Measurements from ENCODE around the gene PAQR6.

The PAQR6 gene

GRCh38 chr1:156262461-156263287 lies 14.8 kb upstream of the PAQR6 start:
- DNase-seq, result no peak

- no peak for DNase-seq
Observed at GRCh38 chr1:156260896-156261295, 13.0 kb upstream of the PAQR6 start.

GRCh38 chr1:156259805-156260204 lies 11.9 kb upstream of the PAQR6 start:
- peak; percentile 39 for DNase-seq

DNA sequence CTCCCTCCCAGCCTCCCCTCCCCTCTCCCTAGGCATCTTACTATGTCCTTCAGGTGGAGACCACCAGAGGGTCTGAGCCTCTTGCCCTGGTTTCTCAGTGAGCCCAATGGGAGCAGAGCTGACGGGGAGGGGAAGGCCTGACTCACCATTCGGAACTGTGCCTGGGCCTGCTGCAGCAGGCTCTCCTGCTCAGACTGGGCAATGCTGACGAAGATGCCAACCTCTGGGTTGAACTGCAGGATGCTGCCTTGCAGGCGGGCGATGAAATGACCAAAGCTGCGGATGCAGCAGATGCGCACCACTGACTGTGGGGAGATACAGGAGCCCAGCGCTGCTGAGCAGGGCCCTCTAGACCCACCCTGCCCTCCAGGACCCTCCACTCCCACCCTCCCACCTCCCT lies 11.0 kb upstream of the PAQR6 start:
- no peak for DNase-seq

DNA sequence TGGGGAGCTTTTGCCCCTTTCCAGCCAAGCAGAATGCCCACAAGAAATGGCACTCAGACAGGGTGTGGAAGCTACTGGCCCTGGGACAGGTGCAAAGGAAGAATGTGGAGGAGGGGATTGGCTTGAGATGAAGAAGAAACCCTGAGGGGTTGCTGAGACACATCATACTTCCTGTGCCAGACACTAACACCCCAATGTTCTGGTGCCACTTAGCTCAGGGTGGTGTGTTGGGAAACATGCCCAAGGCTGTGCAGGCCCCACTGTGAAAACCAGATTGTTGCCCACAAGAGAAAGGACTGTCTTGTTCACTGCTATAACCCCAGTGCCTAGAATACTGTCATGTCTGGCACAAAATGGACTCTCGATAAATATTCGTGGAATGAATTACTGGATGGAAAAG lies 9.9 kb upstream of the PAQR6 start:
- peak; percentile 46 for DNase-seq

- DNase-seq, result no peak
Observed at GRCh38 chr1:156253634-156254033, 5.8 kb upstream of the PAQR6 start.

DNA sequence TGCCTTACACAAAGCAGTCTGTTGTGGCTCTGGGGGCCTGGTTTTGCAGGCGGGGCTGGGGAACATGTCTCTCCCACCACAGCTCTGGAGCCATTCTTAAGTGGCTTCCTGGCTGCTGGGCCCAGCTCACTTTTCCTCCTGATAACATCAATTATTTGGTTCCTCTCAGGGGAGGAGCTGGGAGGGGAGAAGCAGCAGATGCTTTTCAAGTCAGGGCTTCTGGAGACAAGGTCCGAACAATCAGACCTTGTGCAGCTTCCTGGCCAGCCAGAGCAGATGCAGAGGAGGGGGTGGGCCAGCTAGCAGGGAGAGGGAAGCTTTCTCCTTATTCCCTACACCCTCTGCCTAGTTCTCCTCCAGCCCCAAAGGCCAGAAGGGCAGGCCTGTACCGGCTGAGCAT lies 3.7 kb upstream of the PAQR6 start:
- DNase-seq, result peak; percentile 56

DNA sequence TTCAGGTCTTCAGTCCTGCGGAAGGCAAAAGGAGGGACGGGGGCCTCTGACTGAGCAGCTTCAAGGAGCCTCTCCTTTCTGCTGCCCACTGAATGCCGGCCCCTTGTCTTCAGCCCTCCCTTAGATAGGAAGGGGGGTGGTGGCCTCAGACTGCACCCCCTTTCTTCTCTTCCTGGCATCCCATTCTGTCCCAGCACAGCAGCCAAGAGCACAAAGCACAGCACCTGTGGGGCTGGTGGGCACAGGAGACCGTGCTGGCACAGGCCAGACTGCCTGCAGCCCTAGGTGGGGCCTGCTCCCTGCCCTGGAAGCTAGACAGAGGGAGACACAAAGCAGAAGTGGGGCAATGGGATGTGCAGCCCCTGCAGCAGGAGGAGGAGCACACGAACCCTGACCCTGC lies 1.7 kb upstream of the PAQR6 start:
- DNase-seq, result no peak

- DNase-seq, result no peak
Observed at GRCh38 chr1:156248323-156248683, 447 bp upstream of the PAQR6 start.

DNA sequence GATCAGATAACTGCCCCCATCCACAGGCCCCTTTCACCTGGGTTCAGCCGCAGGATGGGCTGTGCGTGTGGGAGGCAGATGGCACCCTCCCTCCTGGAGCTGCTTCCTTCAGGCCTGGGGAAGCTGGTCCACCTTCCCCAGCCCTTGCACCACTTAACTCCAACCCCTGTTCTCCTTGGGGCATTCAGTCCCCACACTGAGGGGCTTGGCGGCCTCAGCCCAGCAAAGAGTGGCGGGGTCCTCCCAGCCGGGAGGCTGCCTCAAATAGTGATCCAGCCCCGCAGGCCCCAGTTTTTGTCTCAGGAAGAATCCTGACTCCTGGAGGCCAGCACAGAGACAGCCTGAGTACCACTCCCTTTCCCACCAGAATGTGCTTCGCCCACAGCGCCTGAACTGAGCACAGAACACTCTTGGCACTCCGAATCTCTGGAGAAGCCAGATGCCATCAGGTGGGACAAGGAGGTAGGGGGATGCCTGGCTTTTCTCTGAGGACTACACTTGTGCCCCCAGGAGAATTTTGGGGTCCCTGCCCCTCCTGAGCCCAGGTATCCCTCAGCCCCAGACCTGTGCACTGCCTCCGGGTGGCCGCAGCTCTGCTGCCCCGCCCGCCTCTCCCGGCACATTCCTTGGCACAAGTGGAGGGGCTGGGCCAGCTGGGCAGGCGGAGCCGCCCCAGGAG lies 936 bp downstream of the PAQR6 start:
- DNase-seq, result peak; percentile 12

DNA sequence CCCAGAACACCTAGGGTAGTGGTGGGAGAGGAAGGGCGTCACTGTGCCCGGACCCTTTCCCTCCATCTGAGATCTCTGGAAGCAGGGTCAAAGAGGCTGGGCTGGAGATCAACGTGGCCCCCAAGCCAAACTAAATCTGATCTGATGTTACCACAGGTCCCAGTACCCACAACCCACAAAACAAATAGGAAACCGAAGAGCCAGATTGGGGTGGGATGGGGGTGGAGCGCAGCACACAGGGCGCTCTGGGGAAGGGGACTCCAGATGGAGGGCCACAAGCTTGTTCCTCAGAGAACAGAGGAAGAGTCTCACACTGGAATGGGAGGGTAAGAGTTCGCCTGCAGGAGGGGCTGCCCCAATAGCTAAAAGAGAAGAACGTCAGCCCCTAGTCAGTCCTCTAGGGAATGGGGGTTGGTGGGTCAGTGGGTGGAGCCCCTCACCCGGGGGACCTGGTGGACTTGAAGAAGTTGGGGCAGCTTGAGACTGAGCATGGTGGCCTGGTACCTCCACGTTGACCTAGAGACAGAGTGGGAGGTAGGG lies 1.5 kb downstream of the PAQR6 start:
- DNase-seq, result peak; percentile 16

GRCh38 chr1:156245451-156246232 lies 2.2 kb downstream of the PAQR6 start:
- peak; percentile 67 for DNase-seq

DNA sequence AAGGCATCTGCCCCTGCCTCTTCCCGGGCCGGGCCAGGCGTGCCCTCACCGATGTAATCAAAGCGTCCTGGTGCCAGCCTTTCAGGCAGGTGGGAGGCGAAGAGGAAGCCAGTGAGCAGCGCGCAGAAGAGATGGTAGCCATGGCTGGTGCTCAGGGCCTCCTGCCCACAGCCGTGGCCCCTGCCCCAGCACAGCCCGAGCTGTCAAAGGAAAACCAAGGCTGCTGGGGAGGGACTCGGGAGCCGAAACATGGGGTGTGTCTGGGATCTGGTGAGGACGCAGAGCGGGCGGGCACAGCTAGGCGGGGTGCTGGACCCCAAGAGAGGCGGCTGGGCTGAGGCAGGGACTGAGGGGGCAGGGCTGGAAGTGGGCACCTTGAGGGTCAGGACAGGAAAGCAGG lies 3.1 kb downstream of the PAQR6 start:
- no peak for DNase-seq

GRCh38 chr1:156244126-156244525 lies 3.7 kb downstream of the PAQR6 start:
- DNase-seq, result peak; percentile 9

- DNase-seq, result no peak
Observed at GRCh38 chr1:156242738-156243137, 5.1 kb downstream of the PAQR6 start.

- DNase-seq, result no peak
Observed at GRCh38 chr1:156241926-156242325, 5.9 kb downstream of the PAQR6 start, which contains the start of gene BGLAP. BGLAP (plus strand) TSS chr1:156242184; CDS start chr1:156242232, 48 bp downstream.

GRCh38 chr1:156241311-156241811 lies 6.5 kb downstream of the PAQR6 start:
- no peak for DNase-seq

DNA sequence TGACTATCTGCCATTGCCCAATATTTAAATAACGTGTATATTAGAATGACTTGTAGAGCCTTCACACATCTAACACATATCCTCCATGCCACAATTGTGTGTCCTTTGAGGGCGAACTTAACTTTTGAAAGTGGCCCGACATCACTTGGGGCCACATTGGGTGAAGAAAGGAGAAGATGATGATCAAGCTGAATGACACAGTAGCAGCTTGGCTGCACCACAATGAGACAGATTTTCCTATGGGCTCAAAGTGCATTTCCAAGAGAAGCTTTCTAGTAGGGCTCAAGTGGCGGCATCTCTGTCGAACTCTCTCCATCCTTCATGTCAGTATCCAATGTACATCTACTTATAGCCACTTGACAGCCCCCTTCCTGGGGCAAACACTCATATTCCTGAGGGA lies 9.6 kb downstream of the PAQR6 start:
- no peak for DNase-seq

DNA sequence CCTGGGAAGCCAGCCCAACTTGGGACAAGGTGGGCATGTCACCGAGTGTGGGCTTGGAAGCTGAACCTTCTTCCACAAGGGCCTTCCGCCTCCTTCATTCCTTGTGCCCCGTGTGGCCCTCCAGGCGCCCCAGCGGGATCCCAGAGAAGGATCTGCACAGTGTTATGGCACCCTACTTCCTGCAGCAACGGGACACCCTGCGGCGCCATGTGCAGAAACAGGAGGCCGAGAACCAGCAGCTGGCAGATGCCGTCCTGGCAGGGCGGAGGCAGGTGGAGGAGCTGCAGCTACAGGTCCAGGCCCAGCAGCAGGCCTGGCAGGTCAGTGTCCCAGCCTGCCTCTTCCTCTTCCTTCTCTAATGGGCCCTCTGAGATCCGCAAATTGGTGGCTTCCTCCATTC lies 11.7 kb downstream of the PAQR6 start:
- DNase-seq, result no peak

GRCh38 chr1:156233426-156234127 lies 14.3 kb downstream of the PAQR6 start:
- DNase-seq, result no peak

DNA sequence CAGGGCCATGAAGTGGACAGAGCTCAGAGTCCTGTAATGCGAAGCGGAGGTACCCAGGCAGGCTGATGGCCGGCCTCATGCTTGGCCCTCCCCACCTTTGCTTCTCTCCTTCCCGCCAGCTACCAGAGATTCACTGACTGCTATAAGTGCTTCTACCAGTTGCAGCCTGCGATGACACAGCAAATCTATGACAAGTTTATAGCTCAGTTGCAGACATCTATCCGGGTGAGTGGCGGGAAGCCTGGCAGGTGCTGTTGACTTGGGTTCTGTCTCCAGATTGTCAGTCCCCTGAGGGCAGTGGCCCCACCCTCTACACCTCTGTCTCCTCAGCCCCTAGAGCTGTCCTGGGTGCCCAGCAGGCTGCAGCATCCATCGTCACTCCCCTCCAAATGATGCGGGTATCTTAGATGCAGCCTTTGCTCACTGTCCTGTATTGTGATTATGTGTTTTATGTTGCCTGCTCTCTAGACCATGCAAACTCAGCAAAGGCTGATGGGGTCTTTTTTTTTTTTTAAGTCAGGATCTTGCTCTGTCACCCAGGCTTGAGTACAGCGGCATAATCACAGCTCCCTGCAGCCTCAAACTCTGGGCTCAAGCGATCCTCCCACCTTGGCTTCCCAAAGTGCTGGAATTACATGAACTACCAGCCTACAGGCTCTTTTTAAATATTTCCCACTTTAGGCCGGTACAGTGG lies 15.5 kb downstream of the PAQR6 start:
- DNase-seq, result peak; percentile 35

- no peak for DNase-seq
Observed at GRCh38 chr1:156230473-156230837, 17.4 kb downstream of the PAQR6 start.

All from hematopoietic multipotent progenitor cell treated with erythropoietin and hydrocortisone succinate and interleukin-3 and kit ligand, for 6 days (in vitro differentiated cells).